ENCODE results near the gene BYSL. TPM values are rescaled to one million over a fixed set of nuclear protein-coding genes. Genes with fewer than 3 reads are reported as not detected.

Gene BYSL
- total and polyA plus RNA-seq, 9 of the 15 experiments (the other 6 are each of a cell fraction or from before 2014, with no cell fraction given) = 22.2 to 92.3 (median 53.4) TPM

DNA sequence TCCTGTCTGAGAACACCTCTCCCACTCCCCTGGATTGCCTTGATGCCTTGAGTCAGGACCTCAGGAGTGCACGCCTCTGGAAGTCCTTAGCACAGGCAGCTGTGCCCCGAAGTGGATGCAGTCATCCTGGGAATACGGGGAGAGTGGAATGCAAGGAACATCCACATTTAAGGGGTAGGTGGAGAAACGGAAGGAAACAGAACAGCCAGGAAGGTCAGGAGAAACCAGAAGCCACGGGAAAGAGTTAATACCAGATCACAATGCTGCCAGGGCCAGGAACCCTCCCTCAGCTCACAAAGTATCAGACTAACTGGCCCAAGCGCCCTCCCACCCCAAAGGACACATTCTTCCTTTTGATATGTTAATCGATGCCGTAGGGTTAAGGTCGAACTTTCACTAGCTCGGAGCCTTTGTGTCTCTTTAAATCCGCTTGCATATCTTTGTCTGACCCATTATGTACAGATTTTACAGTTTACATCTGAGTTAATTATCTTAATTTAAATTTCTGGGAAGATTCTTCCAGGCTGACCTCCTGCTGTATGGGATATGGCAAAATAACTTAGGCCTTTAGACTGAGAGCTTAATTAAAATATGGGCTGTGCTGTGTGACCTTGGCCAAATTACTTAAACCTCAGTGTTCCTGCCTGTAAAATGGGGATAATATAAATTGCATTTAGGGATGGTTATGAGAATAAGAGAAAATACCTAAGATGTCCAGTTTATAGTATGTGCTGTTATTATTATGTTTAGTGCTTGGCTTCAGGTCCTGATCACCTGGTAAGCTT lies 44.3 kb downstream of the BYSL start (continued):
- TF ChIP-seq, protein P1, sequence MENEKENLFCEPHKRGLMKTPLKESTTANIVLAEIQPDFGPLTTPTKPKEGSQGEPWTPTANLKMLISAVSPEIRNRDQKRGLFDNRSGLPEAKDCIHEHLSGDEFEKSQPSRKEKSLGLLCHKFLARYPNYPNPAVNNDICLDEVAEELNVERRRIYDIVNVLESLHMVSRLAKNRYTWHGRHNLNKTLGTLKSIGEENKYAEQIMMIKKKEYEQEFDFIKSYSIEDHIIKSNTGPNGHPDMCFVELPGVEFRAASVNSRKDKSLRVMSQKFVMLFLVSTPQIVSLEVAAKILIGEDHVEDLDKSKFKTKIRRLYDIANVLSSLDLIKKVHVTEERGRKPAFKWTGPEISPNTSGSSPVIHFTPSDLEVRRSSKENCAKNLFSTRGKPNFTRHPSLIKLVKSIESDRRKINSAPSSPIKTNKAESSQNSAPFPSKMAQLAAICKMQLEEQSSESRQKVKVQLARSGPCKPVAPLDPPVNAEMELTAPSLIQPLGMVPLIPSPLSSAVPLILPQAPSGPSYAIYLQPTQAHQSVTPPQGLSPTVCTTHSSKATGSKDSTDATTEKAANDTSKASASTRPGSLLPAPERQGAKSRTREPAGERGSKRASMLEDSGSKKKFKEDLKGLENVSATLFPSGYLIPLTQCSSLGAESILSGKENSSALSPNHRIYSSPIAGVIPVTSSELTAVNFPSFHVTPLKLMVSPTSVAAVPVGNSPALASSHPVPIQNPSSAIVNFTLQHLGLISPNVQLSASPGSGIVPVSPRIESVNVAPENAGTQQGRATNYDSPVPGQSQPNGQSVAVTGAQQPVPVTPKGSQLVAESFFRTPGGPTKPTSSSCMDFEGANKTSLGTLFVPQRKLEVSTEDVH (IDR thresholded peaks at IDR 0.05; ENCODE audit: low read depth, partially characterized antibody) = no peak
- peak; percentile 94 for TF ChIP-seq SMARCA5 (IDR thresholded peaks at IDR 0.05)
- peak; percentile 95 for TF ChIP-seq HDAC2 (IDR thresholded peaks at IDR 0.05)
- peak; percentile 34 for TF ChIP-seq PHF20 (IDR thresholded peaks at IDR 0.05; ENCODE audit: partially characterized antibody)

GRCh38 chr6:41966214-41966920 lies 45.1 kb downstream of the BYSL start:
- CTCF ChIA-PET (ENCODE audit: low intra/inter-chr PET ratio) = no interaction called here
- H3K4me2 ChIP-seq (ENCODE audit: insufficient read depth, low read length) = peak overlapping the region; percentile 71; the same call in 1 of the 2 replicates
- no TSS peak for BruUV-seq (replicated peaks)
- intact Hi-C loops (cut with micrococcal nuclease) (no loop called here), in situ Hi-C loops (cut with MboI) (no loop called here)
- 44% methylated on average over 5 of the region's 5 CpGs for WGBS (ENCODE audit: insufficient coverage, low coverage, missing lambda C conversion rate)
- DNase-seq (ENCODE audit: extremely low read depth in 1 of 4, low spot score in 3 of 4) = no peak
- no peaks in the 10 kb centered on the region for H3K27me3 ChIP-seq (ENCODE audit: control insufficient read depth in 2 of 2, insufficient read depth in 2 of 2, low read length in 2 of 2)
- FAIRE-seq = no peak
- peak overlapping the region; percentile 81 for H3K27ac ChIP-seq (ENCODE audit: extremely low read depth, low read depth, low read length)
- peak; percentile 10; the same call in 1 of the 3 replicates for ATAC-seq
- H2AFZ ChIP-seq (ENCODE audit: low read depth, low read length) = peak overlapping the region; percentile 82
- H3K9ac ChIP-seq (ENCODE audit: insufficient read depth in 1 of 2, low read depth in 2 of 2, low read length in 2 of 2) = peak overlapping the region in 1 of 2 experiments; percentile 58; a peak in 2 of 4 replicates
- no peak overlapping the region for H3K4me3 ChIP-seq
- H3K9me3 ChIP-seq (replicated peaks; ENCODE audit: control insufficient read depth, insufficient read depth, low read depth, low read length) = no peaks in the 10 kb centered on the region
- no peaks in the 10 kb centered on the region for H4K20me1 ChIP-seq (replicated peaks; ENCODE audit: control insufficient read depth, insufficient read depth, low read length)
- H3K79me2 ChIP-seq (ENCODE audit: control insufficient read depth, insufficient read depth, low read length) = no peaks in the 10 kb centered on the region
- no peaks in the 10 kb centered on the region for H3K9me1 ChIP-seq (ENCODE audit: control insufficient read depth, insufficient read depth, low read length)
- POLR2A ChIA-PET = interaction anchor here (0.6 to 2.3 kb wide), 8 partner anchors 10 to 1859 kb away, joined by 3 to 6 read pairs (median 4); no protein-coding TSS in a partner anchor
- no peaks in the 10 kb centered on the region for H3K36me3 ChIP-seq (ENCODE audit: control insufficient read depth, insufficient read depth, low read length)
- H3K4me1 ChIP-seq (replicated peaks in 1 of 2; ENCODE audit: control insufficient read depth in 2 of 2, insufficient read depth in 2 of 2, low read length in 2 of 2) = peaks cover 25 to 42% of the 10 kb centered on the region in 2 experiments
- TF ChIP-seq ELF1 (tag; IDR thresholded peaks at IDR 0.05) = no peak
- peak in 1 of 2 experiments; percentile 37; a peak in 1 of 3 replicates for TF ChIP-seq CBX3 (IDR thresholded peaks at IDR 0.05; ENCODE audit: borderline replicate concordance in 1 of 2, low read length in 2 of 2)
- 0 out of 2 replicates have a peak, but pooled peaks have one; percentile 57 for TF ChIP-seq ADNP (tag; IDR thresholded peaks at IDR 0.05)
- 0 out of 4 replicates have a peak, but pooled peaks of 1 of the 2 experiments have one; percentile 13 for TF ChIP-seq TBL1XR1 (IDR thresholded peaks at IDR 0.05; ENCODE audit: low read length in 2 of 2)
- no peak for TF ChIP-seq ZNF24 (IDR thresholded peaks at IDR 0.05)
- TF ChIP-seq, protein P2, sequence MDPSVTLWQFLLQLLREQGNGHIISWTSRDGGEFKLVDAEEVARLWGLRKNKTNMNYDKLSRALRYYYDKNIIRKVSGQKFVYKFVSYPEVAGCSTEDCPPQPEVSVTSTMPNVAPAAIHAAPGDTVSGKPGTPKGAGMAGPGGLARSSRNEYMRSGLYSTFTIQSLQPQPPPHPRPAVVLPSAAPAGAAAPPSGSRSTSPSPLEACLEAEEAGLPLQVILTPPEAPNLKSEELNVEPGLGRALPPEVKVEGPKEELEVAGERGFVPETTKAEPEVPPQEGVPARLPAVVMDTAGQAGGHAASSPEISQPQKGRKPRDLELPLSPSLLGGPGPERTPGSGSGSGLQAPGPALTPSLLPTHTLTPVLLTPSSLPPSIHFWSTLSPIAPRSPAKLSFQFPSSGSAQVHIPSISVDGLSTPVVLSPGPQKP (CRISPR knock-in tag; IDR thresholded peaks at IDR 0.05) = no peak
